ENCODE results near the gene PAGE1. TPM values are rescaled to one million over a fixed set of nuclear protein-coding genes. Genes with fewer than 3 reads are reported as not detected.
"Not testable (repeated sequence)": the region's sequence is repeated elsewhere in the genome, so short reads cannot be mapped to it uniquely, and the experiment has no call there.

PAGE1 gene
- not detected in 2 replicates for total RNA-seq (2014; rRNA removed; shearing (Covaris generic))

GRCh38 chrX:49695276-49696180, at the start of gene PAGE1:
Gene PAGE1 (minus strand): TSS chrX:49695984. CDS start chrX:49694770, 1,214 bp downstream.
- H3K27me3 ChIP-seq (ENCODE audit: control insufficient read depth, insufficient read depth, low read length): no peaks in the 10 kb centered on the region
- no peak within 1 kb of the TSS for H3K4me3 ChIP-seq (ENCODE audit: insufficient read depth, low read depth, low read length)
- peak; percentile 19 for DNase-seq
- no peaks in the 10 kb centered on the region for H3K36me3 ChIP-seq (replicated peaks; ENCODE audit: control insufficient read depth, insufficient read depth, low read length)

- H3K4me3 ChIP-seq (ENCODE audit: insufficient read depth, low read depth, low read length); H3K36me3 ChIP-seq (replicated peaks; ENCODE audit: control insufficient read depth, insufficient read depth, low read length); DNase-seq; H3K27me3 ChIP-seq (ENCODE audit: control insufficient read depth, insufficient read depth, low read length): not testable (repeated sequence)
Observed at GRCh38 chrX:49741501-49741900, 45.7 kb upstream of the PAGE1 start.

GRCh38 chrX:49727847-49728246, 32.1 kb upstream of the PAGE1 start:
- DNase-seq: no peak
- no peaks in the 10 kb centered on the region for H3K27me3 ChIP-seq (ENCODE audit: control insufficient read depth, insufficient read depth, low read length)

DNA sequence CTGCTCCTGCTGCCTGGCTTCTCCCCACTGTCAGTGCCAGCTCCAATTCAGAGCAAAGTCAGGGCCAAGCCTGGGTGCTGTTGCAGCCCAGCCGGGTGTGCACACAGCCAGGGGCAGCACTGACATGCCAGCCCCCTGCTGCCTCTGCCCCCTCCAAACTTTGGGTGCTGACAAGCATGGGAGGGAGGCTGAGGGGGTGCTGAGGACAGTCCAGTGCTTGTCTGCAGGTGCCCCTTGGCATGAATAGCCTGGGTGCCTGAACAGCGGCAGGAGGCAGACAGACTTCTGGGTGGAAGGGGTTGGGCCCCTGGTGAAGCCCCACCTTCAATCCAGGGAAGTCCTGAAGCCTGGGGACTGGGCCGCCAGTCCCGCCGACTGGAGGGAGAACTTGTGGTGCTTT, 31.2 kb upstream of the PAGE1 start:
- Histone ChIP-seq H3K27me3 (ENCODE audit: control insufficient read depth, insufficient read depth, low read length) (no peaks in the 10 kb centered on the region), H3K36me3 (replicated peaks; ENCODE audit: control insufficient read depth, insufficient read depth, low read length) (no peaks in the 10 kb centered on the region), H3K4me3 (ENCODE audit: insufficient read depth, low read depth, low read length) (no peak overlapping the region)
- DNase-seq: no peak

More at GRCh38 chrX:49727847-49728246, 32.1 kb upstream of the PAGE1 start:
- Histone ChIP-seq H3K4me3 (ENCODE audit: insufficient read depth, low read depth, low read length) (no peak overlapping the region), H3K36me3 (replicated peaks; ENCODE audit: control insufficient read depth, insufficient read depth, low read length) (no peaks in the 10 kb centered on the region)

GRCh38 chrX:49725923-49726904, 30.4 kb upstream of the PAGE1 start:
- peak; percentile 6 for DNase-seq
- H3K4me3 ChIP-seq (ENCODE audit: insufficient read depth, low read depth, low read length): no peak overlapping the region
- no peaks in the 10 kb centered on the region; the same call in 1 of the 2 replicates for H3K36me3 ChIP-seq (replicated peaks; ENCODE audit: control insufficient read depth, insufficient read depth, low read length)
- no peaks in the 10 kb centered on the region for H3K27me3 ChIP-seq (ENCODE audit: control insufficient read depth, insufficient read depth, low read length)

GRCh38 chrX:49725401-49725800, 29.6 kb upstream of the PAGE1 start:
- no peak overlapping the region for H3K4me3 ChIP-seq (ENCODE audit: insufficient read depth, low read depth, low read length)
- H3K27me3 ChIP-seq (ENCODE audit: control insufficient read depth, insufficient read depth, low read length): no peaks in the 10 kb centered on the region
- no peak for DNase-seq
- no peaks in the 10 kb centered on the region; the same call in 1 of the 2 replicates for H3K36me3 ChIP-seq (replicated peaks; ENCODE audit: control insufficient read depth, insufficient read depth, low read length)

- H3K4me3 ChIP-seq (ENCODE audit: insufficient read depth, low read depth, low read length); H3K27me3 ChIP-seq (ENCODE audit: control insufficient read depth, insufficient read depth, low read length); H3K36me3 ChIP-seq (replicated peaks; ENCODE audit: control insufficient read depth, insufficient read depth, low read length); DNase-seq: not testable (repeated sequence)
Observed at GRCh38 chrX:49720106-49720505, 24.3 kb upstream of the PAGE1 start.

- no peak overlapping the region for H3K4me3 ChIP-seq (ENCODE audit: insufficient read depth, low read depth, low read length)
- H3K36me3 ChIP-seq (replicated peaks; ENCODE audit: control insufficient read depth, insufficient read depth, low read length): no peaks in the 10 kb centered on the region
- no peak for DNase-seq
- no peaks in the 10 kb centered on the region for H3K27me3 ChIP-seq (ENCODE audit: control insufficient read depth, insufficient read depth, low read length)
Observed at GRCh38 chrX:49712577-49712976, 16.8 kb upstream of the PAGE1 start.

- no peak overlapping the region for H3K4me3 ChIP-seq (ENCODE audit: insufficient read depth, low read depth, low read length)
- no peaks in the 10 kb centered on the region for H3K27me3 ChIP-seq (ENCODE audit: control insufficient read depth, insufficient read depth, low read length)
- no peak for DNase-seq
Observed at GRCh38 chrX:49710744-49711319, 15.0 kb upstream of the PAGE1 start.

DNA sequence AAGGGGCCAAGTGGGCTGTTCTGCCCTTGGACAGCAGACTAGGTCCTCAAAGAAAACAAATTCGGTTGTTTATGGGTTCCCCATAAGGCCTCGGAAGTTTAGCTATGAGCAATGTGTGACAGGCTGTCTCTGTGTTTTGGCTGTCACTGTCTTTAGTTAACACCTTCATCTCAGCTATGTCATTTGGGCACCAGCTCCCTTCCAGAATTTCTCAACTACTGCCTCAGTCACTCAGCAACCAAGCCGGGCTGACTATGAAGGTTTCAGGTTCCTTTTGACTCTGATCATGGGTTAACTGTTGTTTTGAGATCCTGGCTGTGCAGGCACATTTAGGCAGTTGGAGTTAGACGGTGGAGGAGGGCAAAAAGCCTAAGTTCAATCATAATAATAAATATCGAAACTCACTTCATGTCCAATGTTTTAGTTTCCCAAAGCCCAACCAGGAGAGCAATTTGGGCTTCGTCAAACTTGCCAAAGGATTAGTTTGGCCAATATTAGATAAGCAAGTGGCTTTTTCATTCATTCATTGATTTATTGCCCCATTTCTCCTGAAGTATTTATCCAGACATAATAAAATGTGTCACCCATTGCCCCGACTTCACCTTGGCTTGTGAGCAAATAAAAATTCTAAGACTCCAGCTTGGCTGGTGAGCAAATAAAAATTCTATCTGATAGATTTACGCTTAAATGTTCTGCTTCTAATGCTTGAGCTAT, 9.1 kb upstream of the PAGE1 start:
- Histone ChIP-seq H3K27me3 (ENCODE audit: control insufficient read depth, insufficient read depth, low read length) (no peaks in the 10 kb centered on the region), H3K36me3 (replicated peaks; ENCODE audit: control insufficient read depth, insufficient read depth, low read length) (no peaks in the 10 kb centered on the region), H3K4me3 (ENCODE audit: insufficient read depth, low read depth, low read length) (no peak overlapping the region)
- no peak for DNase-seq

More at GRCh38 chrX:49710744-49711319, 15.0 kb upstream of the PAGE1 start:
- H3K36me3 ChIP-seq (replicated peaks; ENCODE audit: control insufficient read depth, insufficient read depth, low read length): no peaks in the 10 kb centered on the region

- Histone ChIP-seq H3K27me3 (ENCODE audit: control insufficient read depth, insufficient read depth, low read length) (no peaks in the 10 kb centered on the region), H3K4me3 (ENCODE audit: insufficient read depth, low read depth, low read length) (no peak overlapping the region), H3K36me3 (replicated peaks; ENCODE audit: control insufficient read depth, insufficient read depth, low read length) (no peaks in the 10 kb centered on the region)
- no peak for DNase-seq
Observed at GRCh38 chrX:49701933-49702332, 6.1 kb upstream of the PAGE1 start.

- no peaks in the 10 kb centered on the region for H3K27me3 ChIP-seq (ENCODE audit: control insufficient read depth, insufficient read depth, low read length)
- H3K4me3 ChIP-seq (ENCODE audit: insufficient read depth, low read depth, low read length): no peak overlapping the region
- H3K36me3 ChIP-seq (replicated peaks; ENCODE audit: control insufficient read depth, insufficient read depth, low read length): no peaks in the 10 kb centered on the region
- no peak for DNase-seq
Observed at GRCh38 chrX:49701323-49701722, 5.5 kb upstream of the PAGE1 start.

GRCh38 chrX:49675075-49675719, 20.6 kb downstream of the PAGE1 start:
- Histone ChIP-seq H3K27me3 (ENCODE audit: control insufficient read depth, insufficient read depth, low read length) (no peaks in the 10 kb centered on the region), H3K4me3 (ENCODE audit: insufficient read depth, low read depth, low read length) (no peak overlapping the region), H3K36me3 (replicated peaks; ENCODE audit: control insufficient read depth, insufficient read depth, low read length) (no peaks in the 10 kb centered on the region)
- no peak for DNase-seq
